ENCODE measurements around the gene ENPP3.

- TF ChIP-seq CTCF (IDR thresholded peaks at IDR 0.05) (no peak), POLR2A (IDR thresholded peaks at IDR 0.05) (no peak), POLR2AphosphoS5 (IDR thresholded peaks at IDR 0.05) (no peak)
Observed at GRCh38 chr6:131754715-131755567, 117.8 kb downstream of the ENPP3 start.
